NCI-H226 (cell line): ENCODE measurements around the gene CDIPT.
"Not testable (repeated sequence)": the region's sequence is repeated elsewhere in the genome, so short reads cannot be mapped to it uniquely, and the experiment has no call there.

Experiments
- DNase-seq: peaks from one replicate; pipeline ENCODE4 v3.0.0-alpha.2; 2015

The CDIPT gene, protein sequence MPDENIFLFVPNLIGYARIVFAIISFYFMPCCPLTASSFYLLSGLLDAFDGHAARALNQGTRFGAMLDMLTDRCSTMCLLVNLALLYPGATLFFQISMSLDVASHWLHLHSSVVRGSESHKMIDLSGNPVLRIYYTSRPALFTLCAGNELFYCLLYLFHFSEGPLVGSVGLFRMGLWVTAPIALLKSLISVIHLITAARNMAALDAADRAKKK

DNA sequence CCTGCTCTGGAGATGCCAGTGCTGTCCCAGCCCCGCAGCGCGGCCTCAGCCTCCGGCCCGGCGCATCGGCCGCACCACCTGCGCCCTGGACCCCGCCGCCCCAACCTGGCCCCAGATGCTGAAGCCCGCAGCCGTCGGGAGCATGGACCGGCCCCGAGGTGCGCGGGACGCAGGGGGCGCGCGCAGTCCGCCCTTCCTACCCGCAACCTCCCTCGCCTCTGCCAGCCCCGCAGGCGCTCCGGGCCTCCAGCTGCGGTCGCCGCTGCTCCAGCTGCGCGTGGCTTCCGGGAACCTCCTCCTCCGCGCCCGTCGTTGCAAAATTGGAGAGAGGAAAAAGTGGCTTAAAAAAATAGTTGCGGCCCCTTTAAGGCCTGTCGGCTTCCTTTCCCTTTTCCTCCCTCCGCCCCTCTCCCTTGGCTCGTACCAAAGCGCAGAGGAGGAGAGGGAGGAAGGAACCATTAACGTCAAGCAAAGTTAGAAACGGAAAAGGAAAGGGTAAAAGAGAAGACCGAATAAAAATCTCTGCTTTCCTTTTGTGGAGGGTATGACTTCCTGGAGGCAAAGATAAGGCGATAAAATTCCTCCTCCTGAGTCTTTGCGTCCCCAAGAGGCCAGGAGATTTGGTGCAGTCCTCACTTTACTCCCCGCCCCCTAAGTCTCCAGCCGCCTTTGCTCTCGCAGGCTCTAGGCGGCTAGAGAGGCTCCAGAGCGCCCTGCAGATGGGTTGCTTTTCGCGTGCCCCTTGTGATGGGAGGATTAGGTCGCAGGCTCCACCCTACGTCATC is at the start of gene CDIPT:
CDIPT (minus strand) TSS at position 343 of the 785 bp plus-strand sequence. CDS start 369 bp downstream, outside the sequence.
- DNase-seq: peak; percentile 88

DNA sequence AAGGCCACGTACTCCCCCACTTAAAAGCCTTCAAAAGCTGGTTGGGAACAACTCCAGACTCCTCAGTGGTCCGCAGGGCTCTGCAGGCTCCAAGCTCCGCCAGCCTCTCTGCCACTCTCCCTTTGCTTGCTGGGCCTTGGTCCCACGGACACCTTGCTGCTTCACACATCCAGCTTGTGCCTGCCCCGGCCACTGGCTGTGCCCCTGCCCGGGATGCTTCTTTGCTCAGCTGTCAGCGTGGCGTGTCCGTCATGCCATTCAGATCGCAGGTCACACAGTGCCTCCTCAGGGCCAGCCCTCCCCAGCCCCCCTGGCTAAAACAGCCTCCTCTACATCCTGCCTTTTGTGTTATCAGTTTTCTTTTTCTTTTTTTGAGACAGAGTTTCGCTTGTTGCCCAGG is 49.1 kb upstream of the CDIPT start:
- no peak for DNase-seq

DNA sequence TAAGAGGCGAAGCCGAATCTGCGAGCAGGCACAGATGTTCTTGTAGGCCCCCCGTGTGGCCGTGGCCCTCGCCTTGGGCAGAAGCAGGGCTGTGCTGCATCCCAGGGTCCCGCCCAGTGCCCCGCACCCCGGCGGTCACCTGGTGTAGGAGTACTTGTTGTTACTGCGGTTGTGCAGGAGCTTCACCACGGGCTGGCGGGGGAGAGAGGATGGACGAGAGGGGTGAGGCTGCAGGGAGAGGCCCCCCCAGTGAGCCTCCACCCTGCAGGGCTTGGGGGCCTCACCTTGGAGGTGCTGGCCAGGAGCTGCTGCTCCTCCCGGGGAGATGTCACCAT is 48.6 kb upstream of the CDIPT start:
- no peak for DNase-seq

DNA sequence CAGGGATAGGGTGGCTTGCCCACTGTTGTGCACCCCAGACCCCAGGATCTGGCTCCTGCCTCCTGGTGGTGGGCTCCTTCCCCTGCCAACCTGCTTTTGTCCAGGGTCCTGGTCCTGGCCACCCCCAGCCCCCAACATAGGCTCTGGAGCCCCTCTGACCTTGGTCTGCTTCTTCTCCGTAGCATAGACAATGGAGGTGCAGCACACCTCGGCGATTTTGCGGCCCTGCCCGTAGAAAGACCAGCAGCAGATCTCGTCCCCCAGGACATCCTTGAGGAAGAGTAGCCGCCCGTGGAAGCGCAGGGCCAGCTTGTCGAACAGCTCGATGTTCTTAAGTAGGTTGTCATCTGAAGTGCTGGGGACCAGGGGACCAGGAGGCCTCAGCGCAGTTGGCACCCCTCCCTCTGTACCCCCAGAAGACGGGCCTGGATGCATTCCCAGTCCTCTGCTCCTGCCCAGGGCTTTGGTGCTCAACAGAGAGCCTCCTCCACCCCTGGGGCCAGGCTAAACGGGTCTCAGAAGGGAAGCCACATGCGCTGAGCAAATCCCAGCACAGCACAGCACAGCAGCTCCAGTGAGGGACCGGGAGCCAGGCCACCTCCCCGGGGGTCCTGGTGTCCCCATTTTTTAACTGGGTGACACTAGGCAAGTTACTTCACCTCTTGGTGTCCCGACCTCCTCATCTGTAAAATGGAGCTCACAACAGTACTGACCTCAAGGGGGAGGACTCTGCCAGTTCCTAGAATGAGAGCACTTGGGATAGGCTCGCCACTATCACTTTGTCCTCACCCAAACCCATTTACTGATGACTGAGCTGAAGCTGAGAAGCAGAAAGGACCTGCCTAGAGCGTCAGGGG is 48.0 kb upstream of the CDIPT start:
- DNase-seq: no peak

DNA sequence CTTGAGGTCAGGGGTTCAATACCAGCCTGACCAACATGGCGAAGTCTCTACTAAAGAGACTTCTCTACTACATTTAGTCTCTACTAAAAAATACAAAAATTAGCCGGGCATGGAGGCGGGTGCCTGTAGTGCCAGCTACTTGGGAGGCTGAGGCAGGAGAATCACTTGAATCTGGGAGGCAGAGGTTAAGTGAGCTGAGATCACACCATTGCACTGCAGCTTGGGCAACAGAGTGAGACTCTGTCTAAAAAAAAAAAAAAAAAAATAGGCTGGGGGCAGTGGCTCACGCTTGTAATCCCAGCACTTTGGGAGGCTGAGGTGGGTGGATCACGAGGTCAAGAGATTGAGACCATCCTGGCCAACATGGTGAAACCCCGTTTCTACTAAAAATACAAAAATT is 46.8 kb upstream of the CDIPT start:
- not testable (repeated sequence) for DNase-seq

DNA sequence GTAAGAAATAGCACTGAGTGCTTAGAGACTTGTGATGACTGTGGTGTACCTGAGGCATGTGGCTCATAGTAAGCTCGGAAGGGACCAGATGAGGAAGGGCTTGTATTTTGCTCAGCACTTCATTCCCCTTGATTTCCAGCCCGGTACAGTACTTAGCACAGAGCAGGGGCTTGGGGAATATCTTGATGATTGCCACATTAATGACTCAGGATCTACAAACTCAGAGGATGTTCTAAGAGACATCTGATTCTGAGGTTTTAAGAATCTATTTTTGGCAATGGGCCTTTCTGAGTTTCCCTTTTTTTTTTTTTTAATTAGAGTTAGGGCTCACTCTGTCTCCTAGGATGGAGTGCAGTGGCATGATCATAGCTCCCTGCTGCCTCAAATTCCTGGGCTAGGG is 46.4 kb upstream of the CDIPT start:
- DNase-seq: no peak

DNA sequence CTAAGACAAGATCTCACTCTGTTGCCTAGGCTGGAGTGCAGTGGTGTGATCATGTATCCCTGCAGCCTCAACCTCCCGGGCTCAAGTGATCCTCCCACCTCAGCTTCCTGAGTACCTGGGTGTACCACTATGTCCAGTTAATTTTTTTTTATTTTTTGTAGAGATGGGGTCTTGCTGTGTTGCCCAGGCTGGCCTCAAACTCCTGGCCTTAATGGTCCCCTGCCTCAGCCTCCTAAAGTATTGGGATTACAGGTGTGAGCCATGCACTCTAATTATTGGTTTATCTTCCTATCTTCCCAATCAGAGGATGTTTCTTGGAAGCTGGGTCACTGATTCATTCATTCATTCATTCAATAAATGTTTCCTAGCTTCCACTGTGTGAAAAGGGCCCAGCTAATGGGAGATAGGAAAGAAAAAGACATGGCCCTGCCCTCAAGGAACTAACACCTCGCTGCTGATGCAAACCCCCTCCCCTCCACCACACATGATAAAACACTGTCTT is 45.7 kb upstream of the CDIPT start:
- no peak for DNase-seq

DNA sequence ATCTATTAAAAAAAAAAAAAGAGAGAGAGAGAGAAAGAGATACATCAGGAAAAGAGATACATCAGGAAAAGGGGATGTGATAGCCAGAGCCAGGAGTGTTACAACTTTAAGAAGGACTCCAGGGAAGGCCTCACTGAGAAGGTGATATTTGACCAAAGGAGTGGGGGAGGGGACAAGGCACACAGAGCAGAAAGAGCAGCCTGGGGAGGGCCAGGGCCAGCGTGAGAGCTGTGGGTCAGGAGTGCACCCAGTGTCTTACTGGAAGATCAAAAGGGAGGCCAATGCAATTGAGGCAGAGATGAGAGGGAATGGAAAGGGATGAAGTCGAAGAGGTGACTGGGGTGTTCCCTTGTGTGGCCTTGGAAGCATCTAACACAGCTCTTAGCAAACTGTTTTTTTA is 44.9 kb upstream of the CDIPT start:
- no peak for DNase-seq

DNA sequence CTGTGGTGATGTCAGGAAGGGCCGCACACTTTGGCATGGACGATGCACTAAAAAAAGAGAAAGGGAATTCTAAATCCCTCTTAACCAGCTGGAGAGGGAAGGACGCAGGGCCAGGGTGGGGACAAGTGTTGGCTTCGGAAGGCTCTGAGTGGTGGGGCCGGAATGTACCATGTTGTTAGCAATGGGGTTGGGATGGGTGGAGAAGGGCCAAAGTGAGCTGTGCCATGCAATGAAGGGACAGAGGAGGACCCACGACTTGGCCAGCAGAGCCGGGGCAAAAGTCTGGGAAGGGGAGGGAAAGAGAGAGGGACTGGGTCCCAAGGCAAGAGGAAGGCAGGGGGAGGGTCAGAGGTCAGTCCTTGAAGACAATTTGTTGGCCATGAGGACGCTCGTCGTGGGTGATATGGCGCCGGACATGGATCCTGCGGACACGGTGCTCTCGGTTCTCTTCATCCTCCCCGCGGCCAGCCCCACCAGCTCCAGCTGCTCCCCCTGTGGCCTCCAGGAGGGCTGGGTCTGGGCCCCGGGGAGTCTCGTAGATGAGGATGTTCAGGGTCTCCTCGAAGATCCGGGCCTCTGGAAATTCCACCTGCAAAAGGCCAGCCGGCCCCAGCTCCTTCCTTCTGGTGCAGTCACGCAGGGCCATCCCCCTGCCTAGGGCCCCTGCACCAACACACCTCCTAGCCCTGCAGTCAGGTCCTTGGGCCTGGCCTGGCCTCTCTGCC is 43.7 kb upstream of the CDIPT start:
- DNase-seq: no peak

DNA sequence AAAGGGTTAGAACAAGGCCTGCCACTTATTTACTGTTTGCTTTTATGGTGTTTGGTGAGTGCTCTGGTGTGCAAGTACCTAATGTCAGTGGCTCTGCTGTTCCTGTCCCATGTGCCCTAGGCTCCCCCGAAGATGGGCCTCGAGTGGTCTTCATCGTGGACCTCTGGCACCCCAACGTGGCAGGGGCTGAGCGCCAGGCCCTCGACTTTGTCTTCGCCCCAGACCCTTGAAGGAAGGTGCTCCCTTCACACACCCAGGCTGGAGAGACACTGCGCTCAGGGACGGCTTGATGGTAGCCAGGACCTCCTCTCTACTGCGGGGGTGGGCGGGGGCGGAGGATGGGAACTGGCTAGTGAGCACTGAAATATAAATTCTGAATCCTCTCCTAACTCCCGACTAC is 42.6 kb upstream of the CDIPT start:
- DNase-seq: no peak

DNA sequence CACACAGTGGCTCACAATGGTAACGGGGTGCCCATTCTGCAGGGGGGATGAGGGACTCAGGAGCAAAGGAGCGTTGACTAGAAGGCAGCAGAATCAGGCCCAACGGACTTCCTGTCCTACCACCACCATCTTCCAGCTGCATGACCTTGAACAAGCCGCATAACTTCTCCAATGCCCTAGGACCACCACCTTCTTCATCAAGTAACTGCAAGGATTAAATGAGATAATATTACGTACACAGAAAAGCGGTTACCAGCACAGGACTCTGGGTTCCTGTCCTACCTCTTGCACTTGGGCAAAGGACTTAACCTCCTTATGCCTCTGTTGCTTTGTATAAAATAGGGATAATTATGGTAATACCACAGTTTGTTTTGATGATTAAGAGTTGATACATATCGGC is 41.9 kb upstream of the CDIPT start:
- DNase-seq: no peak

DNA sequence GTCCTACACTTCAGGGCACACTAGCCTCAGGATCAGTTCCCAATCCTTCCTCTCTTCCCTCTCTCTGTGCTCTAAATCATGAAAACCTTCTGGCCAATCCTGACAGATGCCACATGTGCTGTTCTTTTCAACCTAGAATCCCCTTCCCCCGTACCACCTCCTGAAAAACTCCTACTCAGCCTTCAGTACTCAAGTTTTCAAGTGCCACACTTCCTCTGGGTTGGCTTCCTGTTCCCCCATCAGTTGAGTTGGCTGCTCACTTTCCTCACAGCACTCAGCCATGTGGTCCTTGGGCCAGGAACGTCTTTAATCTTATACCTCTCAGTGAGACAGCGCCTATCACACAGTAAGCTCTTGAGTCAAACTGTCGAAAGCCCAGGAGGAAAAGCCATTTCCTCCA is 40.6 kb upstream of the CDIPT start:
- DNase-seq: no peak

DNA sequence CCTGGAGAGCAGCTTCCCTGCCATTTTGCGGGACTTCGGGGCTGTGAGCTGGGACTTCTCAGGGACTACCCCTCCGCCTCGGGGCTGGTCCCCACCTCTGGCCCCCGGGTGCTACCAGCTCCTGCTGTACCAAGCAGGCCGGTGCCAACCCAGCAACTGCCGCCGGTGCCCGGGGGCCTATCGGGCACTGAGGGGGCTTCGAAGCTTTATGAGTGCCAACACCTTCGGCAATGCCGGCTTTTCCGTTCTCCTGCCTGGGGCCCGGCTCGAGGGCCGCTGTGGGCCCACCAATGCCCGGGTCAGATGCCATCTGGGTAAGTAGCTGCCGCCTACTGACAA is 38.5 kb upstream of the CDIPT start:
- DNase-seq: no peak

DNA sequence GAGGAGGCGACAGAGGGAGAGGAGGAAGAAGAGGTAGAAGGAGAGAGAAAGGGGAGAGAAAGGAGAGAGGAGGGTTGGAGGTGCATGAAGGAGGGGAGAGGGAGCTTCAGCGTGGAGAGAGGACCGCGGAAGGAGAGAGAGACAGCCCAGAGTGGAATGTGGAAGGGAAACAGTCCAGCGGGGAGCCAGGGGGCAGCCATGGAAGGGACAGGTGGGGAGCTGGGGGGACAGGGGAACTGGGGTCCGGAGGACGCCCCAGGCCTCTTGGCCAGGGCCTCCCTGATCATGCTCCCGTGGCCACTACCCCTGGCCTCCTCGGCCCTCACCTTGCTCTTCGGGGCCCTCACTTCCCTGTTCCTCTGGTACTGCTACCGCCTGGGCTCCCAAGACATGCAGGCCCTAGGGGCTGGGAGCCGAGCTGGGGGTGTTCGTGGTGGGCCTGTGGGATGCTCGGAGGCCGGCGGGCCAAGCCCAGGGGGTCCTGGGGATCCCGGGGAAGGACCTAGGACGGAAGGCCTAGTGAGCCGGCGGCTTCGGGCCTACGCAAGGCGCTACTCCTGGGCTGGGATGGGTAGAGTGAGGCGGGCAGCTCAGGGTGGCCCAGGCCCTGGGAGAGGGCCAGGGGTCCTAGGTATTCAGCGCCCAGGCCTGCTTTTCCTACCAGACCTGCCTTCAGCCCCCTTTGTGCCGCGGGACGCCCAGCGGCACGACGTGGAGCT is 38.0 kb upstream of the CDIPT start:
- no peak for DNase-seq

DNA sequence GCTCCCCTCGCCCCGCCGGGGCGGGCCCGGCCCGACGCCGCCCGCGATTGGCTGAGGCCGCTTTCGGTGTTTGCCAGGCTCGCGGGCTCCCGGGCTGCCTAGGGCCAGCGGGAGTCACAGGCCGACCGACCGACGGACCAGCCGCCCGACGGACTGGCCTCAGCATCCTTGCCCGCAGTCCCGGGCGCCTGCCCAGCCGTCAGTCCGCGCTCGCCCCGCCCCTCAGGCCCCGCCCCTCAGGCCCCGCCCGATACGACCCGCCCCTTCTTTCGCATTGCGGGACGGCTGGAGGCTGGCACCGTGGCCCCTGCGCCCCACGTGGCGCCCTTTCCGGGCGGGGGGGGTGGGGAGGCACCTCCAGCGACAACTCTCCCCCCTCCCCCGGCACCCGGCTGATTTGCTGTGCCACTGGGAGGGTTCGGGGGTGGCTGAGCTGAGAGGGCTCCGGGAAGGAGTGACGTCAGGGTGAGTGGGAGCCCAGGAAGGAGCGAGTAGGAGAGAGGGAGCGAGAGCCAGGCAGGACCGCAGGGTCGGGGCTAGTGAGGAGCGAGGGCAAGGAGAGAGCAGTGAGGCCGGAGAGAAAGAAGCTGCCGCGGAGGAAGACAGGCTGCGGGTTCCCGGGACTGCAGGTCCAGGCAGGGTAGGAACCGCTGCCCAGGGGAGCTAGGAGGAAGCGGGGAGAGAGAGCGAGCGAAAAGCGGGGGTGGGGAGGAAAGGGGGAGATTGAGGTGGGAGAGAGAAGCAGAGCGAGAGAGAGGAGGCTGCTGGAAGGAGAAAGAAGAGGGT is 37.3 kb upstream of the CDIPT start, which contains the start of gene ASPHD1:
ASPHD1 (plus strand) TSS at position 387 of the 786 bp plus-strand sequence. CDS start 484 bp downstream, outside the sequence.
- DNase-seq: peak; percentile 98

DNA sequence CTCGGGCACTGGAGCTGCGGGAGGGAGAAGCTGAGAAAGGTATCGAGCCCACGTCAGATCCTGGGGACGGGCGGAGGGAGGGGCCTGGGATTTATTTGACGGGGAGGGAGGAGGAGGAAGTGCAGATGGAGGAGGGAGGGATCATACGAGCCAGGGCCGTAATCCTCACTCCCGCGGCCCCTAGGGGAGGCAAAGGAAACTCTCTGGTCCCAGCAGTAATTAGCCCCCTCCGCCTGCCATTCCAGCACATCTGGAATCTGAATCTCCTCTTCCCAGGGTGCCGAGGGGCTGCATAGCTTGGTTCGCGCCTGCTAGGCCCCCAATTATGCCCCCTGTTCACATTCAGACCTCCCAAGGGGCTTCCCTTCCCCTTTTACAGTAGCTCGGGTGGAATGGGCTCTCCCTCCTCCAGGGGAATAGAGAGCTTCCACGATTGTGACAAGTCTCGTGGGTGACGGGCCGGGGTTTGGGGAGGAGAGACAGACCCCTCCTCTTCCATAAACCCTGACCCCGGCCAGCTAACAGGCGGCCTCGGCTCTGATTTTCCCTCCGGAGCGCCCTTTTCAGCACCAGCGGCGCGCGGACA is 36.6 kb upstream of the CDIPT start, which contains the start of gene SEZ6L2:
SEZ6L2 (minus strand) TSS at position 35 of the 586 bp plus-strand sequence. CDS start 531 bp downstream, outside the sequence.
- DNase-seq: peak; percentile 94

DNA sequence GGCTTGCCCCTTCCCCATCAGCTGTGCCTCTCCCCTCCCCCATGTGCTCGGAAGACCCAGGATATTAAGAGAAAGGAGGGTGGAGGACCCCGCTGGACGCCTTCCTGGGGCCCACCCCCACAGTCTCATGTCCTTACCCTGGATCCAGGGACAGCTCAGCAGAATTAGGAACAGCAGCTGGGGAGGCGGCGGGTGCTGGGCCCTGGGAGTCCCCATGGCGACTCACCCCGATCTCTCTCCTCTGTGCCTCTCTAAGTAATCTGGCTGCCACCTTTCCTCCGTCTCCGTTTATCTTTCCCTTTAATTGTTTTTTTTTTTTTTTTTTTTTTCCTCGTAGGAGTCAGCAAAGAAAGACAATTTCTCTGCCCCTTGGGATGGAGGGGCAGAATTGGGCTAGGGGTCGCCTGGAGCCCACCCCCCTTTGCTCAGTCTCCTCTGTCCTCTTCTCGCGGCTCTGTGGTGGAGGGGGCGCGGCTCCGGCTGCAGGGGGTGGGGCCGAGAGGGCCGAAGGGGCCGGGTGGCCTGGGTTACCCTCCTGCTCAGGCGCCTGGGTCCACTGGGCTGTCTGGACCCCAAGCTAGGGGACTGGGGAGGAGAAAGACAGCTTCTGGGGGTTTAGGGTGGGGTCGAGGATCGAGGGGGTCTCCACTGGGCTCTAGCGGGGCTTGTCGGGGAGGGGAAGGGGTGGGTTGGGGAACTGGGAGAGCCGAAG is 35.9 kb upstream of the CDIPT start:
- no peak for DNase-seq

DNA sequence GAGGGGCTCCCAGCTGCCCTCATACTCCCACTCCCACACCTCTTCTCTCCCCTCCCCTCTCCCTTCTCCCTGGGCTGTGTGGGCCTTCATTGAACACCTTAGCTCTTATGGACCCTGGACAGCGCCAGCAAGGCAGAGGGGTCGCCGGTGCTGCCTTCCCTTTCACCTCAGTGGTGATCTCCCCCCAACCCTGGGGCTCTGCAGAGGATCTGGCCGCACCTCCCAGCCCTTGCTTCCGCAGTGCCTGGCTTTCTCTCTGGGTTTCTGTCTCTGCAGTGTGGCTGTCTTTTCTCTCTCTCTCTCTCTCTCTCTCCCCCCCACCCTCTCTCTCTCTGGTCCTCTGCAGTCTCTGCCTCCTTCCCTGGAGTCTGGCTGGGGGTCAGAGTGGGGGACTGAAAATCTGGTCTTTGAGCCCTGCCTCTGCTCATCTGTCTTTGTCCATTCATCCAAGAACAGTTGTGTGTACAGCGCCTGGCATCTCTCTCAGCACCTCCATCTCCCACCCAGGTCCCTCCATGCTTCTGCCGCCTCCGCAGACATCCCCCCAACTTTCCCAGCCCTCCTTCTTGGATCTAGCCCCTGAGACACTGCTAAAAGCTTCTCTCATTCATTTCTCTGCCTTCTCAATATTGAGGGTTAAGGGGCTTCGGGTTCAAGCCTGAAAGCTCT is 35.2 kb upstream of the CDIPT start:
- DNase-seq: no peak

DNA sequence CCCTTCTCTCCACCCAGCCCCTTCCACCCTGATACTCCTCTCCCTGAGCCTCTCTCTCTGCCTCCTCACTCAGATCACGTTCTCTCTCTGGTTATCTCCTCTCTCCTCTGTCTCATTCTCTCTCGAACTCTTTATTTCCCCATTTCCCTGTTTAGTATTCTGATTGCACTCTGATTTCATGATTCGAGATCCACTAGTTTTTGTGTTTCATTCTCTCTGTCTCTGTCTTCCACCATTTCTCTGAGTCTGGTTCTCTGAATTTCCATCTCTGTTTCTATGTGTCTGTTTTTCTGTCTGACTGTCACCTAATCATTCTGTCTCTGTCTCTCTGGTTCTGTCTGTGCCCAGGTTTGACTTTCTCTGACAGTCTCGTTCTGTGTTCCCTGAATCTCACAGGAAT is 34.3 kb upstream of the CDIPT start:
- no peak for DNase-seq

DNA sequence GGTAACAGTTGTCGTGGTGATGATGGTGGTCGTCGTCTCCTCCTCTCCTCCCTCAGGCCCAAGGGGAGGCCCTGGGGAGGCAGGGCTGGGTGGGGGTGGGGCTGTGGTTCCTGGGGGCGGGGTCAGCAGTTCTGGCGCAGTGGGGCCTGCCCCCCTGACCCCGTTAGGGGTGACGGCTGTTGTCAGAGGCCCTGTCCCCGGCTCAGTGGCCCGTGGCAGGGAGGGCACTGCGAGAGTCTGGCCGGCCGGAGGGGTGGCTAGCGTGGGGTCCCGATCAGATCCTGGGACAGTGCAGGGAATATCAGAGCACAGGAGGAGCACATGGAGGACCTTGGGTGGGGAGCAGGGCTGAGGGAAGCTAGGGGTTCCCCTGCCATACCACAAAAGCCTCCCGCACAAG is 33.8 kb upstream of the CDIPT start:
- DNase-seq: no peak
